GM12878 (cell line): Measurements from ENCODE around the gene CACHD1. TPM values are rescaled to one million over a fixed set of nuclear protein-coding genes. Genes with fewer than 3 reads are reported as not detected.
A peak's percentile ranks its signal among the peaks of the same experiment; 100 is the strongest.

Source experiments
- ATAC-seq: fragments of 200-7000 bp; cut with Tn5 transposase; 3 replicates; pipeline ENCODE4 v1.9.1; 2020; ENCODE audit warnings: mild to moderate bottlenecking, moderate library complexity
- BruUV-seq: library from RNA; stranded (reverse); fragments of 400-500 nt; replicated peaks from 2 replicates; lab custom pipeline; 2021; lab: Mats Ljungman, UMichigan
- CTCF ChIA-PET: fragments of 300-600 bp; sonication (Branson Sonifier 250); formaldehyde crosslinking; extraction: SDS; loops from one replicate; lab custom pipeline; 2021; ENCODE audit warnings: inconsistent platforms; lab: Yijun Ruan, JAX
- POLR2A ChIA-PET: fragments of 350-600 bp; formaldehyde crosslinking; extraction: SDS; loops from one replicate; lab custom pipeline; 2021; ENCODE audit warnings: inconsistent platforms; lab: Charles Lee
- RAD21 ChIA-PET: fragments of 300-600 bp; sonication (Branson Sonifier 250); formaldehyde crosslinking; loops from one replicate; lab custom pipeline; 2023; ENCODE audit warnings: antibody characterized with exemption; ENCODE audit not compliant: unreplicated experiment; lab: Charles Lee
- SMC1A ChIA-PET: fragments of 300-600 bp; sonication (Branson Sonifier 250); formaldehyde crosslinking; loops from one replicate; lab custom pipeline; 2023; ENCODE audit not compliant: unreplicated experiment, uncharacterized antibody; lab: Charles Lee
- DNase-seq: peaks from one replicate; pipeline ENCODE4 v3.0.0-alpha.2; 2011; ENCODE audit warnings: low read depth, low spot score
- FAIRE-seq: peaks from 3 replicates; lab custom pipeline; 2011; peaks lifted over from hg19 to GRCh38; lab: Jason Lieb, UNC
- H2AFZ ChIP-seq: 2 replicates; pipeline ENCODE4 v1.6.0; 2011; ENCODE audit warnings: low read depth, low read length, control low read depth; ENCODE audit not compliant: control insufficient read depth
- H3K27ac ChIP-seq: 2 replicates; pipeline ENCODE4 v1.5.1; 2011; ENCODE audit warnings: control low read depth; ENCODE audit not compliant: control insufficient read depth, insufficient read depth
- H3K27me3 ChIP-seq, 2 experiments: replicated peaks in 1 of 2; 2 replicates each; pipeline versions ENCODE4 v1.6.0 to v1.6.1; 2011; ENCODE audit warnings: low read length in 1 of 2; ENCODE audit not compliant: control insufficient read depth in 2 of 2, insufficient read depth in 2 of 2
- H3K36me3 ChIP-seq, 2 experiments: 2 replicates each; pipeline ENCODE4 v1.5.1; 2011; ENCODE audit warnings: low read length in 1 of 2; ENCODE audit not compliant: control insufficient read depth in 2 of 2, insufficient read depth in 2 of 2
- H3K4me1 ChIP-seq: 2 replicates; pipeline ENCODE4 v1.6.1; 2011; ENCODE audit warnings: mild to moderate bottlenecking, low read length, moderate library complexity, mixed read lengths; ENCODE audit not compliant: control insufficient read depth, insufficient read depth
- H3K4me2 ChIP-seq: 2 replicates; pipeline ENCODE4 v1.6.0; 2011; ENCODE audit warnings: control low read depth; ENCODE audit not compliant: control insufficient read depth, insufficient read depth
- H3K4me3 ChIP-seq: fragments of 200-600 bp; sonication (generic); 2 replicates; pipeline ENCODE4 v1.5.1; 2016
- H3K79me2 ChIP-seq: 2 replicates; pipeline ENCODE4 v1.6.0; 2011; ENCODE audit warnings: low read length; ENCODE audit not compliant: control insufficient read depth, insufficient read depth
- H3K9ac ChIP-seq: 2 replicates; pipeline ENCODE4 v1.8.0; 2011; ENCODE audit warnings: low read length, control low read depth, mixed read lengths; ENCODE audit not compliant: control insufficient read depth, insufficient read depth
- H3K9me3 ChIP-seq: replicated peaks from 3 replicates; pipeline ENCODE4 v1.5.1; 2011; ENCODE audit warnings: mild to moderate bottlenecking, low read length; ENCODE audit not compliant: control insufficient read depth, insufficient read depth
- H4K20me1 ChIP-seq: 2 replicates; pipeline ENCODE4 v1.6.0; 2011; ENCODE audit not compliant: control insufficient read depth, insufficient read depth
- BMI1 ChIP-seq: fragments of 450-650 bp; IDR thresholded peaks from 2 replicates; pipeline ENCODE4 v1.6.1; 2016; ENCODE audit warnings: mild to moderate bottlenecking, moderate library complexity, borderline replicate concordance
- ETV6 ChIP-seq, 2 experiments: fragments of 450-650 bp in 1 of 2; IDR thresholded peaks in 1 of 2; conservative IDR thresholded peaks in 1 of 2; 2 replicates each; pipeline ENCODE4 v1.6.1; 2014; ENCODE audit warnings: antibody characterized with exemption in 1 of 2, borderline replicate concordance in 1 of 2, low read depth in 1 of 2, mild to moderate bottlenecking in 1 of 2, moderate library complexity in 1 of 2
- MTA3 ChIP-seq: IDR thresholded peaks from 2 replicates; pipeline ENCODE4 v1.6.1; 2012; ENCODE audit warnings: low read length, inconsistent platforms, borderline replicate concordance
- NFYB ChIP-seq: IDR thresholded peaks from 2 replicates; pipeline ENCODE4 v1.6.1; 2011; ENCODE audit warnings: low read depth, mild to moderate bottlenecking, low read length, improper control_type of control experiment, moderate library complexity; ENCODE audit not compliant: insufficient read depth
- RBBP5 ChIP-seq: fragments of 200-600 bp; sonication (generic); conservative IDR thresholded peaks from 2 replicates; pipeline ENCODE4 v1.6.1; 2016
- SMAD5 ChIP-seq: IDR thresholded peaks from 2 replicates; pipeline ENCODE4 v1.6.1; 2016; ENCODE audit warnings: antibody characterized with exemption, low read depth
- WGBS: methylation state at CpG from one replicate; pipeline ENCODE4 v1.1.6; 2016; ENCODE audit warnings: low lambda C conversion rate; ENCODE audit not compliant: insufficient replicate concordance, insufficient coverage; ENCODE audit errors: missing lambda C conversion rate; 5-methylcytosine and 5-hydroxymethylcytosine counted together
- in situ Hi-C: fragments of 300-500 bp; cut with MboI; formaldehyde crosslinking; loops from 9 replicates; pipeline ENCODE4 v1.14.3; 2018; ENCODE audit warnings: mixed read lengths
- intact Hi-C: fragments of 100-400 bp; cut with micrococcal nuclease; formaldehyde crosslinking; loops from one replicate; pipeline ENCODE4 v1.14.2; 2022; ENCODE audit not compliant: unreplicated experiment
- polyA plus RNA-seq, 11 experiments: library from polyadenylated mRNA; depleted of rRNA in 4 of 11; unstranded in 6 of 11; stranded (reverse) in 5 of 11; fragments of >200 nt; fragmentation: Nextera tagmentation in 4 of 11; fragmentation: Illumina TruSeq in 1 of 11; extraction: Ambion mirVana in 4 of 11; extraction: Trizol in 1 of 11; gene quantifications; 1 replicate in 1 of 11; 2 replicates in 10 of 11; pipeline versions ENCODE4 v1.2.1 to v1.2.3, GENCODE V29; 2011 to 2016; ENCODE audit warnings: inconsistent platforms in 2 of 11, missing spikeins in 2 of 11, low read depth in 1 of 11
- total RNA-seq, 4 experiments: library from RNA; depleted of rRNA in 3 of 4; stranded (reverse); fragments of >200 nt in 3 of 4; fragmentation: Illumina TruSeq in 1 of 4; extraction: Trizol in 1 of 4; gene quantifications; 2 replicates each; pipeline versions ENCODE4 v1.2.1 to v1.2.3, GENCODE V29; 2013 to 2021
- TF ChIP-seq, protein P1 (sequence below): fragments of 450-650 bp; IDR thresholded peaks from 2 replicates; pipeline ENCODE4 v1.6.1; 2016; ENCODE audit warnings: mild to moderate bottlenecking, moderate library complexity, borderline replicate concordance
- TF ChIP-seq, protein P2 (sequence below): fragments of 450-650 bp; formaldehyde crosslinking; IDR thresholded peaks from 2 replicates; pipeline ENCODE4 v1.4.0; 2022; ENCODE audit warnings: mild to moderate bottlenecking, moderate library complexity

The CACHD1 gene
- total and polyA plus RNA-seq, 10 of the 15 experiments (the other 5 are each of a cell fraction or from before 2014, with no cell fraction given): 0.03 TPM; not detected in 9

DNA sequence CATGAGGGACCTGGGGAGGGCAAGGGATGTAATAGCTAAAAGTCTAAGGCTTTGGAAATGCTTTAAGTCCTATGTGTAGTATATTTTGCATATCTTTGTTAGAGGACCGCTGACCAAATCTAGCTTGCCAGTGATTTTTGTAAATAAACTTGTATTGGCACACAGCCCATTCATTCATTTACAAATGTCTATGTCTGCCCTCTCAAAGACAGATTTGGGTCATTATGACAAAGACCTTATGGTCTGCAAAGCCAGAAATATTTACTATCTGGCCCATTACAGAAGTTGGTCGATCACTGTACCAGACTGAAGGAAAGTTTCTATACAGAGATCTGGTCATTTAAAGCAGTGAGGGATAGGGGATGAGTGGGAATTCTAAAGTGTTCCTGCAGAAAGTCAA lies 154.9 kb downstream of the CACHD1 start:
- ChIA-PET POLR2A (no interaction called here), RAD21 (no interaction called here), SMC1A (no interaction called here), CTCF (no interaction called here)
- ATAC-seq (no peak), FAIRE-seq (no peak), DNase-seq (no peak)
- H2AFZ ChIP-seq: no peak overlapping the region
- no peaks in the 10 kb centered on the region for H3K79me2 ChIP-seq
- H4K20me1 ChIP-seq: no peaks in the 10 kb centered on the region
- intact Hi-C loops: no loop called here
- WGBS: 0% methylated on average over 2 of the region's 2 CpGs
- H3K36me3 ChIP-seq: no peaks in the 10 kb centered on the region
- in situ Hi-C loops: no loop called here
- no peaks in the 10 kb centered on the region for H3K27me3 ChIP-seq
- no peaks in the 10 kb centered on the region for H3K4me1 ChIP-seq
- H3K9me3 ChIP-seq: no peaks in the 10 kb centered on the region
- H3K4me3 ChIP-seq: no peak overlapping the region
- no peak overlapping the region for H3K27ac ChIP-seq
- TF ChIP-seq NFYB: no peak
- H3K4me2 ChIP-seq: no peak overlapping the region
- BruUV-seq: no TSS peak
- no peak overlapping the region for H3K9ac ChIP-seq

DNA sequence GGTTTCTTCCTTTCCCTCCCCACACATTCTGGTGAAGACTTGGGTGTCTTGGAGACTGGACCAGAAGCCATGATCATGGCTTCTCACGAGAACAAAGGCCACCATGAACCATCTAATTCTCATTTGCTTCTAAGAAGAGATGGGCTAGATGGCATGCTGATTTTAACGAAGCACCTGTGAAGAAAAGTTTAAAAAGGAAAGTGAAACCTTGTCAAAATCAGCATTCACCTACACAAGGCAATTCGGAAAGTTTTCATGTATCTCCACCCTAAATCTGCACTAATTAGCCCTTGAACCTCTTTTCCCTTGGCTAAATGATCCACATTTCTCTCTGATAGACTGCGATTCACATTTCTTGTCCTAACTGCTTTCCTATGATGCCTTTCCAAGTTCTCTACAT lies 160.7 kb downstream of the CACHD1 start:
- H3K27ac ChIP-seq: no peak overlapping the region
- peak overlapping the region; percentile 30; the same call in 1 of the 2 replicates for H3K4me2 ChIP-seq
- intact Hi-C loops (no loop called here), in situ Hi-C loops (no loop called here)
- no peak overlapping the region for H3K9ac ChIP-seq
- ChIA-PET SMC1A (no interaction called here), POLR2A (no interaction called here), RAD21 (no interaction called here), CTCF (no interaction called here)
- H2AFZ ChIP-seq: peak overlapping the region; percentile 14
- DNase-seq (no peak), ATAC-seq (no peak), FAIRE-seq (no peak)
- H3K27me3 ChIP-seq: no peaks in the 10 kb centered on the region
- BruUV-seq: no TSS peak
- H3K9me3 ChIP-seq: no peaks in the 10 kb centered on the region
- no peaks in the 10 kb centered on the region for H3K36me3 ChIP-seq
- H4K20me1 ChIP-seq: no peaks in the 10 kb centered on the region
- 22% methylated on average over 4 of the region's 4 CpGs for WGBS
- no peak overlapping the region for H3K4me3 ChIP-seq
- H3K4me1 ChIP-seq: no peaks in the 10 kb centered on the region
- H3K79me2 ChIP-seq: no peaks in the 10 kb centered on the region
- TF ChIP-seq RBBP5 (no peak), BMI1 (no peak), SMAD5 (no peak), ETV6 (conservative IDR thresholded peaks at IDR 0.05 in 1 of 2, IDR thresholded peaks at IDR 0.05 in 1 of 2; ENCODE audit: borderline replicate concordance in 1 of 2, low read depth in 1 of 2) (no peak), MTA3 (no peak)
- TF ChIP-seq, protein P1, sequence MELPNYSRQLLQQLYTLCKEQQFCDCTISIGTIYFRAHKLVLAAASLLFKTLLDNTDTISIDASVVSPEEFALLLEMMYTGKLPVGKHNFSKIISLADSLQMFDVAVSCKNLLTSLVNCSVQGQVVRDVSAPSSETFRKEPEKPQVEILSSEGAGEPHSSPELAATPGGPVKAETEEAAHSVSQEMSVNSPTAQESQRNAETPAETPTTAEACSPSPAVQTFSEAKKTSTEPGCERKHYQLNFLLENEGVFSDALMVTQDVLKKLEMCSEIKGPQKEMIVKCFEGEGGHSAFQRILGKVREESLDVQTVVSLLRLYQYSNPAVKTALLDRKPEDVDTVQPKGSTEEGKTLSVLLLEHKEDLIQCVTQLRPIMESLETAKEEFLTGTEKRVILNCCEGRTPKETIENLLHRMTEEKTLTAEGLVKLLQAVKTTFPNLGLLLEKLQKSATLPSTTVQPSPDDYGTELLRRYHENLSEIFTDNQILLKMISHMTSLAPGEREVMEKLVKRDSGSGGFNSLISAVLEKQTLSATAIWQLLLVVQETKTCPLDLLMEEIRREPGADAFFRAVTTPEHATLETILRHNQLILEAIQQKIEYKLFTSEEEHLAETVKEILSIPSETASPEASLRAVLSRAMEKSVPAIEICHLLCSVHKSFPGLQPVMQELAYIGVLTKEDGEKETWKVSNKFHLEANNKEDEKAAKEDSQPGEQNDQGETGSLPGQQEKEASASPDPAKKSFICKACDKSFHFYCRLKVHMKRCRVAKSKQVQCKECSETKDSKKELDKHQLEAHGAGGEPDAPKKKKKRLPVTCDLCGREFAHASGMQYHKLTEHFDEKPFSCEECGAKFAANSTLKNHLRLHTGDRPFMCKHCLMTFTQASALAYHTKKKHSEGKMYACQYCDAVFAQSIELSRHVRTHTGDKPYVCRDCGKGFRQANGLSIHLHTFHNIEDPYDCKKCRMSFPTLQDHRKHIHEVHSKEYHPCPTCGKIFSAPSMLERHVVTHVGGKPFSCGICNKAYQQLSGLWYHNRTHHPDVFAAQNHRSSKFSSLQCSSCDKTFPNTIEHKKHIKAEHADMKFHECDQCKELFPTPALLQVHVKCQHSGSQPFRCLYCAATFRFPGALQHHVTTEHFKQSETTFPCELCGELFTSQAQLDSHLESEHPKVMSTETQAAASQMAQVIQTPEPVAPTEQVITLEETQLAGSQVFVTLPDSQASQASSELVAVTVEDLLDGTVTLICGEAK: no peak
- TF ChIP-seq, protein P2, sequence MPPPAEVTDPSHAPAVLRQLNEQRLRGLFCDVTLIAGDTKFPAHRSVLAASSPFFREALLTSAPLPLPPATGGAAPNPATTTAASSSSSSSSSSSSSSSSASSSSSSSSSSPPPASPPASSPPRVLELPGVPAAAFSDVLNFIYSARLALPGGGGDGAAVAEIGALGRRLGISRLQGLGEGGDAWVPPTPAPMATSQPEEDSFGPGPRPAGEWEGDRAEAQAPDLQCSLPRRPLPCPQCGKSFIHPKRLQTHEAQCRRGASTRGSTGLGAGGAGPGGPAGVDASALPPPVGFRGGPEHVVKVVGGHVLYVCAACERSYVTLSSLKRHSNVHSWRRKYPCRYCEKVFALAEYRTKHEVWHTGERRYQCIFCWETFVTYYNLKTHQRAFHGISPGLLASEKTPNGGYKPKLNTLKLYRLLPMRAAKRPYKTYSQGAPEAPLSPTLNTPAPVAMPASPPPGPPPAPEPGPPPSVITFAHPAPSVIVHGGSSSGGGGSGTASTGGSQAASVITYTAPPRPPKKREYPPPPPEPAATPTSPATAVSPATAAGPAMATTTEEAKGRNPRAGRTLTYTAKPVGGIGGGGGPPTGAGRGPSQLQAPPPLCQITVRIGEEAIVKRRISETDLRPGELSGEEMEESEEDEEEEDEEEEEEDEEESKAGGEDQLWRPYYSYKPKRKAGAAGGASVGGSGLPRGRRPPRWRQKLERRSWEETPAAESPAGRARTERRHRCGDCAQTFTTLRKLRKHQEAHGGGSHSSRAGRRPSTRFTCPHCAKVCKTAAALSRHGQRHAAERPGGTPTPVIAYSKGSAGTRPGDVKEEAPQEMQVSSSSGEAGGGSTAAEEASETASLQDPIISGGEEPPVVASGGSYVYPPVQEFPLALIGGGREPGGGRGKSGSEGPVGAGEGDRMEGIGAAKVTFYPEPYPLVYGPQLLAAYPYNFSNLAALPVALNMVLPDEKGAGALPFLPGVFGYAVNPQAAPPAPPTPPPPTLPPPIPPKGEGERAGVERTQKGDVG: no peak
